A549 (cell line): ENCODE results near the gene ZMYND10.

Experiments
- CBX8 ChIP-seq: fragments of 200-600 bp; sonication (generic); IDR thresholded peaks from 2 replicates; pipeline ENCODE4 v1.6.1; 2016
- POLR2A ChIP-seq: IDR thresholded peaks from 2 replicates; pipeline ENCODE4 v1.6.1; 2012; ENCODE audit warnings: mild to moderate bottlenecking, low read length
- USF2 ChIP-seq: fragments of 450-650 bp; IDR thresholded peaks from 2 replicates; pipeline ENCODE4 v1.6.1; 2014; ENCODE audit warnings: antibody characterized with exemption

- TF ChIP-seq USF2 = no peak
- no peak for TF ChIP-seq CBX8
- TF ChIP-seq POLR2A = peak; percentile 50
These were observed 24.0 kb downstream of the ZMYND10 start for GRCh38 chr3:50321336-50322114.
